Embryonic facial prominence (tissue), 1 donor: Measurements from ENCODE around the gene WDR75.
"Not testable (repeated sequence)": the region's sequence is repeated elsewhere in the genome, so short reads cannot be mapped to it uniquely, and the experiment has no call there.

ENCODE experiments used
- DNase-seq: peaks from one replicate; pipeline ENCODE4 v3.0.0-alpha.2; 2016; ENCODE audit errors: extremely low spot score

The WDR75 gene

GRCh38 chr2:189440947-189441708 lies at the start of gene WDR75:
Gene WDR75, plus strand, starts transcription at chr2:189441474. Its CDS starts 19 bp downstream, at chr2:189441493.
- peak; percentile 93 for DNase-seq

- no peak for DNase-seq
Measured at GRCh38 chr2:189393440-189394111, 47.7 kb upstream of the WDR75 start.

- DNase-seq: no peak
Measured at GRCh38 chr2:189394525-189394924, 46.7 kb upstream of the WDR75 start.

GRCh38 chr2:189402932-189403331 lies 38.3 kb upstream of the WDR75 start:
- DNase-seq: no peak

GRCh38 chr2:189406586-189407233 lies 34.6 kb upstream of the WDR75 start:
- peak; percentile 30 for DNase-seq

- DNase-seq: peak; percentile 73
Measured at GRCh38 chr2:189407281-189408209, 33.7 kb upstream of the WDR75 start.

GRCh38 chr2:189408294-189408693 lies 33.0 kb upstream of the WDR75 start:
- DNase-seq: no peak

- DNase-seq: no peak
Measured at GRCh38 chr2:189409131-189409530, 32.1 kb upstream of the WDR75 start.

- DNase-seq: no peak
Measured at GRCh38 chr2:189409647-189410046, 31.6 kb upstream of the WDR75 start.

GRCh38 chr2:189411860-189412259 lies 29.4 kb upstream of the WDR75 start:
- peak; percentile 89 for DNase-seq

GRCh38 chr2:189412330-189412953 lies 28.8 kb upstream of the WDR75 start:
- peak; percentile 53 for DNase-seq

GRCh38 chr2:189413249-189413648 lies 28.0 kb upstream of the WDR75 start:
- no peak for DNase-seq

- no peak for DNase-seq
Measured at GRCh38 chr2:189421644-189422043, 19.6 kb upstream of the WDR75 start.

GRCh38 chr2:189424961-189425360 lies 16.3 kb upstream of the WDR75 start:
- no peak for DNase-seq

GRCh38 chr2:189425676-189426075 lies 15.6 kb upstream of the WDR75 start:
- DNase-seq: peak; percentile 2

- no peak for DNase-seq
Measured at GRCh38 chr2:189426886-189427285, 14.4 kb upstream of the WDR75 start.

GRCh38 chr2:189427872-189428271 lies 13.4 kb upstream of the WDR75 start:
- DNase-seq: no peak

- not testable (repeated sequence) for DNase-seq
Measured at GRCh38 chr2:189430448-189430847, 10.8 kb upstream of the WDR75 start.

GRCh38 chr2:189435803-189436202 lies 5.5 kb upstream of the WDR75 start:
- DNase-seq: not testable (repeated sequence)

- DNase-seq: no peak
Measured at GRCh38 chr2:189437926-189438325, 3.3 kb upstream of the WDR75 start.

GRCh38 chr2:189439342-189439741 lies 1.9 kb upstream of the WDR75 start:
- DNase-seq: no peak
